ENCODE data around the gene STK32C. TPM values are rescaled to one million over a fixed set of nuclear protein-coding genes. Genes with fewer than 3 reads are reported as not detected.

Gene STK32C
- total RNA-seq, 1 experiment from 2014 or later = 13.9 TPM

DNA sequence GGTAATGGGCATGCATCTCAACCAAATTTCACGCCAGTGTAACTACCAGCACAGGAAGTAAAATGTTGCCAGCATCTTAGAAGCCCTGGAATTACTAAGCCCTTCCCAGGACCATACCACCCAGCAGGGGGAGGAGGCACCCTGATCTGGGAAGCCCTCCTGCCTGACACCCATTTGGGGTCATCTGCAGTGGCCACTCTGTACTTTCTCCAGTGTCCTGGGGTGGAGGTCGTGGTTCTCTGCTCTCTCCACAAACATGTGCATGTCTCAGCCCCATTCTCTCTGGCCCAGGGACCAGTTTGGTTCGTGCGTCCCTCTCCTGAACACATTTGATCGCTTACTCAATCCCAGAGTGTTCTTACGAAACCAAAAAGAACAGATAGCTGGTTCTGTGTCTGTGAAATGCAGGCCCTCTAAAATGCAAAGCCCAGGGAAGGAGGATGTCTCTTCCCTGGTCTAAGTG lies 14.9 kb upstream of the STK32C start:
- ChIA-PET POLR2A (ENCODE audit: unreplicated experiment) (interaction anchor here (0.7 kb wide), 1 partner anchor 15 kb away, joined by 4 read pairs; no protein-coding TSS in a partner anchor), CTCF (interaction anchor here (0.6 kb wide), 1 partner anchor 126 kb away, joined by 3 read pairs; no protein-coding TSS in a partner anchor)
- no peaks in the 10 kb centered on the region for H3K36me3 ChIP-seq (ENCODE audit: low read depth)
- no peak for TF ChIP-seq EZH2 (IDR thresholded peaks at IDR 0.05; ENCODE audit: low read depth)
- TF ChIP-seq, protein P1, sequence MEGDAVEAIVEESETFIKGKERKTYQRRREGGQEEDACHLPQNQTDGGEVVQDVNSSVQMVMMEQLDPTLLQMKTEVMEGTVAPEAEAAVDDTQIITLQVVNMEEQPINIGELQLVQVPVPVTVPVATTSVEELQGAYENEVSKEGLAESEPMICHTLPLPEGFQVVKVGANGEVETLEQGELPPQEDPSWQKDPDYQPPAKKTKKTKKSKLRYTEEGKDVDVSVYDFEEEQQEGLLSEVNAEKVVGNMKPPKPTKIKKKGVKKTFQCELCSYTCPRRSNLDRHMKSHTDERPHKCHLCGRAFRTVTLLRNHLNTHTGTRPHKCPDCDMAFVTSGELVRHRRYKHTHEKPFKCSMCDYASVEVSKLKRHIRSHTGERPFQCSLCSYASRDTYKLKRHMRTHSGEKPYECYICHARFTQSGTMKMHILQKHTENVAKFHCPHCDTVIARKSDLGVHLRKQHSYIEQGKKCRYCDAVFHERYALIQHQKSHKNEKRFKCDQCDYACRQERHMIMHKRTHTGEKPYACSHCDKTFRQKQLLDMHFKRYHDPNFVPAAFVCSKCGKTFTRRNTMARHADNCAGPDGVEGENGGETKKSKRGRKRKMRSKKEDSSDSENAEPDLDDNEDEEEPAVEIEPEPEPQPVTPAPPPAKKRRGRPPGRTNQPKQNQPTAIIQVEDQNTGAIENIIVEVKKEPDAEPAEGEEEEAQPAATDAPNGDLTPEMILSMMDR (conservative IDR thresholded peaks at IDR 0.05) = no peak
- peaks cover 10% of the 10 kb centered on the region; the same call in 1 of the 2 replicates for H3F3A ChIP-seq (ENCODE audit: insufficient read depth, low read depth)
- no peaks in the 10 kb centered on the region for H4K20me1 ChIP-seq (ENCODE audit: insufficient read depth)
- no peaks in the 10 kb centered on the region for H3K9me2 ChIP-seq (ENCODE audit: insufficient read depth)
- no peak overlapping the region for H2AFZ ChIP-seq
- no peaks in the 10 kb centered on the region for H3K27me3 ChIP-seq (ENCODE audit: insufficient read depth, low read depth)
- DNase-seq = no peak
- H3K27ac ChIP-seq = no peak overlapping the region
- H3K4me1 ChIP-seq (replicated peaks; ENCODE audit: insufficient read depth) = peaks cover 15% of the 10 kb centered on the region
- H3K9me3 ChIP-seq (ENCODE audit: insufficient read depth, low read depth) = no peaks in the 10 kb centered on the region
- BruUV-seq (replicated peaks) = no TSS peak
- H3K79me2 ChIP-seq (ENCODE audit: low read depth) = peaks cover 11% of the 10 kb centered on the region
- peak overlapping the region; percentile 13; the same call in 1 of the 2 replicates for H3K4me2 ChIP-seq
- intact Hi-C loops (cut with micrococcal nuclease; ENCODE audit: unreplicated experiment) = no loop called here
- no peak overlapping the region for H3K4me3 ChIP-seq

DNA sequence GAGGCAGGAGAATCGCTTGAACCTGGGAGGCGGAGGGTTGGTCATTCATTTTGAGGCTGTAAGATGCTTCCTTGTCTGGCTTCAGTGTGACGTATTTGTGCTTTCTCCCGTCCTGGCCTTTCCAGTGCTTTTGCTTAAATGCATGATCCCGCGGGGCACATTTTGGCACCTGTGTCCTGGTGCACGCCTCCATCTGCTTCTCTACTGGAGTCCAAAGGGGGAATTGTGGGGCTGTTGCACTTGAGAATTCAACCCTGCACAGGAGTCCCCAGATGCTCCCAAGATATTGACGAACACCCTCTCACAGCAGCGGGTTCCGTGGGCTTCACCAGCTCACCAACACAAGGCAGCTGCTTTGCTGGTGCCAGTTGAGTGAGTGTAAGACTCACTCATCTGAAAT lies 14.0 kb upstream of the STK32C start:
- H3K79me2 ChIP-seq (ENCODE audit: low read depth) = peaks cover 2% of the 10 kb centered on the region; the same call in 1 of the 2 replicates
- intact Hi-C loops (cut with micrococcal nuclease; ENCODE audit: unreplicated experiment) = no loop called here
- no peak for DNase-seq
- H3K4me1 ChIP-seq (replicated peaks; ENCODE audit: insufficient read depth) = peaks cover 15% of the 10 kb centered on the region
- no peak for TF ChIP-seq EZH2 (IDR thresholded peaks at IDR 0.05; ENCODE audit: low read depth)
- TF ChIP-seq, protein P1 (conservative IDR thresholded peaks at IDR 0.05) = no peak
- no peak overlapping the region for H3K27ac ChIP-seq
- no peaks in the 10 kb centered on the region for H3K36me3 ChIP-seq (ENCODE audit: low read depth)
- H3K4me3 ChIP-seq = no peak overlapping the region
- H4K20me1 ChIP-seq (ENCODE audit: insufficient read depth) = no peaks in the 10 kb centered on the region
- no TSS peak for BruUV-seq (replicated peaks)
- no peak overlapping the region for H3K4me2 ChIP-seq
- H2AFZ ChIP-seq = no peak overlapping the region
- CTCF ChIA-PET = no interaction called here
- H3K27me3 ChIP-seq (ENCODE audit: insufficient read depth, low read depth) = no peaks in the 10 kb centered on the region
- peaks cover 10% of the 10 kb centered on the region; the same call in 1 of the 2 replicates for H3F3A ChIP-seq (ENCODE audit: insufficient read depth, low read depth)
- H3K9me2 ChIP-seq (ENCODE audit: insufficient read depth) = no peaks in the 10 kb centered on the region
- POLR2A ChIA-PET (ENCODE audit: unreplicated experiment) = interaction anchor here (0.5 kb wide), 1 partner anchor 134 kb away, joined by 6 read pairs; no protein-coding TSS in a partner anchor
- H3K9me3 ChIP-seq (ENCODE audit: insufficient read depth, low read depth) = no peaks in the 10 kb centered on the region

DNA sequence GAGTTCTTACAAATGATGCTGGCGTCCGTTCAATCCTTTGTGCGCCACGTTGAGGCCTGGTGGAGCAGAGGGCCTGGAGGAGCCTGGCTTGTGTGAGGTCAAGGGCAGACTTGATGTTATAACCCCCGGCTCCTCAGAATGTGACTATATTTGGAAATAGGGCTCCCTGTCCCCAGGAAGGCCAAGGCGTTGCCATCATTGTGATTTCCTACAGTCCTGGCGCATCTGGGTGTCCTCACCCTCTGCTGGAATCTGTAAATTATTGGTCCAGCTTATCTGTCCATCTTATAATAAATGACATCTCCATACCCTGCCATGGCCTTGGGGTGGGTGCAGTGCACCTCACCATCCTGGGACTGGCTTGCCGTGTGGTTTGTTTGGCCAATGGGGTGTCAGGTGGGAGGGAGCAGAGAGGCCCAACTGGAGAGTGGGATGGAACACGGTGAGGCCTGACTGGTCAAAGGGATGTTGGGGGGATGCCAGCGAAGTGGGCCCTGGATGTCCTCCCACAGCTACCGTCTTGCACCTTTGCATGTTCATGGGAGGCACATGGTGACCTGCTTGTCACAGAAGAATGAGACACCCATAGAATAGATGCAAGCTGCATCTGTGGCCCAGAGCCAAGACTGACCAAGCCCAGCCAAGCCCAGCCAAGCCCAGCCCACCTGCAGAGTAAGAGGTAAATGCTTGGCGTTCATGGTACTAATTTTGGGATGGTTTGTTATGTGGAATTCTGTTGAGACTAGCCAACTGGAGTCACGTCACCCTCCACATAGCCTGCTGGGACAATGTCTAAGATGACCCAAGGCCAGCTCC lies 13.1 kb upstream of the STK32C start:
- intact Hi-C loops (cut with micrococcal nuclease; ENCODE audit: unreplicated experiment) = no loop called here
- no peaks in the 10 kb centered on the region for H4K20me1 ChIP-seq (ENCODE audit: insufficient read depth)
- peak overlapping the region; percentile 67; the same call in 1 of the 2 replicates for H2AFZ ChIP-seq
- no TSS peak for BruUV-seq (replicated peaks)
- H3K9me2 ChIP-seq (ENCODE audit: insufficient read depth) = no peaks in the 10 kb centered on the region
- no peaks in the 10 kb centered on the region for H3K79me2 ChIP-seq (ENCODE audit: low read depth)
- ChIA-PET CTCF (no interaction called here), POLR2A (ENCODE audit: unreplicated experiment) (no interaction called here)
- no peaks in the 10 kb centered on the region for H3K27me3 ChIP-seq (ENCODE audit: insufficient read depth, low read depth)
- TF ChIP-seq, protein P1 (conservative IDR thresholded peaks at IDR 0.05) = no peak
- no peak for TF ChIP-seq EZH2 (IDR thresholded peaks at IDR 0.05; ENCODE audit: low read depth)
- H3F3A ChIP-seq (ENCODE audit: insufficient read depth, low read depth) = peaks cover 10% of the 10 kb centered on the region; the same call in 1 of the 2 replicates
- no peaks in the 10 kb centered on the region for H3K36me3 ChIP-seq (ENCODE audit: low read depth)
- peaks cover 15% of the 10 kb centered on the region for H3K4me1 ChIP-seq (replicated peaks; ENCODE audit: insufficient read depth)
- H3K4me2 ChIP-seq = peak overlapping the region; percentile 67
- peak overlapping the region; percentile 20; the same call in 1 of the 2 replicates for H3K4me3 ChIP-seq
- DNase-seq = no peak
- H3K9me3 ChIP-seq (ENCODE audit: insufficient read depth, low read depth) = no peaks in the 10 kb centered on the region
- H3K27ac ChIP-seq = peak overlapping the region; percentile 66
